ENCODE results near the gene C12orf42.

C12orf42 gene

DNA sequence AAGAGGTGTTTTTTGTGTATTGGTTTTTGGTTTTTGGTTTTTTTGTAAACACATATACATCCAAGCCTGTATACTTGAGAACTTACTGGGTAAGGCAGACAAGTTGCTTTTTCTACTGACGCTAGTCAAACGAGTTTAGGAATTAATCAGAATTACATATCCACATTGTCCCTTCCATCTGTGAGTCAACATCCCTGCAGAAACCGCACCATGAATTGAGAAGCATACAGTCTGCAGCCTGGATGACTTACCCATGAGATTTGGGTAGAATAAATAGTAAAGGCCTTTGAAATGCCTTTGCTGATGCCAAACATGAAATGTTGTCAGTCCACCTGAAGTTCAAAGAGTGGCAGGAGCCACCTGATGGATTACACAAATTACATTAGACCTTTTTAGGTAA lies 21.4 kb upstream of the C12orf42 start:
- DNase-seq (ENCODE audit: insufficient read length) (no peak), FAIRE-seq (no peak)
- TF ChIP-seq POLR2AphosphoS5 (IDR thresholded peaks at IDR 0.05; ENCODE audit: low read depth, low read length), result no peak
- no peak for TF ChIP-seq TAF1 (IDR thresholded peaks at IDR 0.05; ENCODE audit: borderline replicate concordance, low read depth, low read length)

DNA sequence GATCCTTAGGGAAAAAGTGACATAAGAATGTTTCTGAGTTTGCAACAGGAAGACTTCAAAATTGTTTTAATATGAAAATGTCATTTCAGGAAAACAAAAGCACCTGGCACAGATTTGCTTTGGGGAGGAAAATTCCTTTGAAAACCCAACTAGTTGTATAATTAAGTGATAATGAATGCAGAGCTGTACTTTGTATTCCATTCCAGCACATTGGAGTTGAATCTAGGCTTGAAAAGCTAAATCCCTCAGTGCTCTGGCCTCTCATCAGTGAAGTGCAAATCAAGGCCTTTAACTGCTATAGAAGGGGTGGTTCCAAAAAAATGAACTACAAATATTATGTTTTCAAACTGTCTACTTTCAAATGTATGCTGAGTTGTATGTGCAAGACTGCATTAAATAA lies 19.6 kb upstream of the C12orf42 start:
- no peak for DNase-seq (ENCODE audit: insufficient read length)
- no peak for FAIRE-seq
- no peak for TF ChIP-seq POLR2A (IDR thresholded peaks at IDR 0.05; ENCODE audit: low read depth, low read length)
- TF ChIP-seq POLR2AphosphoS5 (IDR thresholded peaks at IDR 0.05; ENCODE audit: low read depth, low read length), result no peak
- TF ChIP-seq TAF1 (IDR thresholded peaks at IDR 0.05; ENCODE audit: borderline replicate concordance, low read depth, low read length), result no peak

GRCh38 chr12:103513875-103514274 lies 18.1 kb upstream of the C12orf42 start:
- FAIRE-seq (no peak), DNase-seq (ENCODE audit: insufficient read length) (no peak)
- TF ChIP-seq TAF1 (IDR thresholded peaks at IDR 0.05; ENCODE audit: borderline replicate concordance, low read depth, low read length), result no peak
- TF ChIP-seq POLR2A (IDR thresholded peaks at IDR 0.05; ENCODE audit: low read depth, low read length), result no peak
- TF ChIP-seq POLR2AphosphoS5 (IDR thresholded peaks at IDR 0.05; ENCODE audit: low read depth, low read length), result no peak

GRCh38 chr12:103505371-103506236 lies 9.8 kb upstream of the C12orf42 start:
- FAIRE-seq, result peak; percentile 98
- TF ChIP-seq POLR2A (IDR thresholded peaks at IDR 0.05; ENCODE audit: low read depth, low read length), result no peak
- TF ChIP-seq POLR2AphosphoS5 (IDR thresholded peaks at IDR 0.05; ENCODE audit: low read depth, low read length), result peak; percentile 59; the same call in 1 of the 2 replicates
- DNase-seq (ENCODE audit: insufficient read length), result peak; percentile 49

GRCh38 chr12:103504606-103505005 lies 8.8 kb upstream of the C12orf42 start:
- no peak for FAIRE-seq
- DNase-seq (ENCODE audit: insufficient read length), result no peak
- TF ChIP-seq TAF1 (IDR thresholded peaks at IDR 0.05; ENCODE audit: borderline replicate concordance, low read depth, low read length) (no peak), POLR2A (IDR thresholded peaks at IDR 0.05; ENCODE audit: low read depth, low read length) (no peak), POLR2AphosphoS5 (IDR thresholded peaks at IDR 0.05; ENCODE audit: low read depth, low read length) (no peak)

DNA sequence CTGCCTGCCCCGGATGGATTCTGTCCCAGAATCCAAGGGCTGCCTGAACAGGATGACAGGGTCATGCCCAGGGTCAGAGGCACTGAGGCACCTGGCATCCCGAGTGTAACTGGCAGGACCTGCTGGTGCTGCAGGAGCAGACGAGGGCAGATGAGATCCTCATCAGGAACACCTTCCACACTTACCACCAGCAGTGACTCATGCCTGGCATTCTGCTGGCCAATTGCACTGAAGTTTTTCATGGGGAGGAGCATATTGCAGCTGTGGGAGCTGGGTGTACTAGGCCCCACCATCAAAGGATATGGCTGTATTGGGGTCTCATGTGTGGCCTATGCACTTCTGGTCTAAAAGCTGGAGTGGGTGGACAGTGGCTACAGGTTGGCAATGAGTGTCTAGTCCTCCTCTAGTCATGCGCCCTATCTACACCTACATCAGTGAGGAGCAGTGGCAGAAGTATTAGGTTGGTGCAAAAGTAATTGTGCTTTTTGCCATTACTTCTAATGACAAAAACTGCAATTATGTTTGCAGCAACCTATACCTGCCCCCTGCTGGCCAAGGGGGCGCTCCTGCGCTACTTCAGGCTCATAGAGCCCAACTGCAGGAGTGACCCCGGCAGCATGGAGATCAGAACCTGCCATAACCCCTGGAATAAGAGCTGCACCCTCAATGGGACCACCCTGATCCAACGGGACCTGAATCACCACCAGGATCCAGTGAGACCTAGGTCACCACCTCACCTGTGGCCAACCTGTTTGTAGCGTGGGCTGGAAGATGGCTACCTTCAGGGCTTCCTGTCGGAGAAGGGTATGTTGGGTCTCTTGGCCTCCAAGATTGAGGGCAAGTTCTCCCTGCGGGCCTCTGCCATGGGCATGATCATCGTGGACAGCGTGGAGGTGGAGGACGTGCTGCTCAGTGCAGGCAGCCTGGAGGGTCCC lies 8.0 kb upstream of the C12orf42 start:
- peak; percentile 78 for FAIRE-seq
- TF ChIP-seq TAF1 (IDR thresholded peaks at IDR 0.05; ENCODE audit: borderline replicate concordance, low read depth, low read length) (no peak), POLR2AphosphoS5 (IDR thresholded peaks at IDR 0.05; ENCODE audit: low read depth, low read length) (no peak), POLR2A (IDR thresholded peaks at IDR 0.05; ENCODE audit: low read depth, low read length) (no peak)
- DNase-seq (ENCODE audit: insufficient read length), result no peak

- FAIRE-seq, result no peak
- no peak for DNase-seq (ENCODE audit: insufficient read length)
- TF ChIP-seq POLR2AphosphoS5 (IDR thresholded peaks at IDR 0.05; ENCODE audit: low read depth, low read length) (no peak), TAF1 (IDR thresholded peaks at IDR 0.05; ENCODE audit: borderline replicate concordance, low read depth, low read length) (no peak), POLR2A (IDR thresholded peaks at IDR 0.05; ENCODE audit: low read depth, low read length) (no peak)
These were observed 5.7 kb upstream of the C12orf42 start for GRCh38 chr12:103501447-103501846.

GRCh38 chr12:103499571-103499970 lies 3.8 kb upstream of the C12orf42 start:
- DNase-seq (ENCODE audit: insufficient read length) (no peak), FAIRE-seq (peak; percentile 64)
- no peak for TF ChIP-seq POLR2AphosphoS5 (IDR thresholded peaks at IDR 0.05; ENCODE audit: low read depth, low read length)
- no peak for TF ChIP-seq POLR2A (IDR thresholded peaks at IDR 0.05; ENCODE audit: low read depth, low read length)
- TF ChIP-seq TAF1 (IDR thresholded peaks at IDR 0.05; ENCODE audit: borderline replicate concordance, low read depth, low read length), result no peak

- FAIRE-seq (peak; percentile 66), DNase-seq (ENCODE audit: insufficient read length) (no peak)
- TF ChIP-seq TAF1 (IDR thresholded peaks at IDR 0.05; ENCODE audit: borderline replicate concordance, low read depth, low read length), result no peak
- no peak for TF ChIP-seq POLR2AphosphoS5 (IDR thresholded peaks at IDR 0.05; ENCODE audit: low read depth, low read length)
- TF ChIP-seq POLR2A (IDR thresholded peaks at IDR 0.05; ENCODE audit: low read depth, low read length), result no peak
These were observed 3.2 kb upstream of the C12orf42 start for GRCh38 chr12:103498990-103499389.

DNA sequence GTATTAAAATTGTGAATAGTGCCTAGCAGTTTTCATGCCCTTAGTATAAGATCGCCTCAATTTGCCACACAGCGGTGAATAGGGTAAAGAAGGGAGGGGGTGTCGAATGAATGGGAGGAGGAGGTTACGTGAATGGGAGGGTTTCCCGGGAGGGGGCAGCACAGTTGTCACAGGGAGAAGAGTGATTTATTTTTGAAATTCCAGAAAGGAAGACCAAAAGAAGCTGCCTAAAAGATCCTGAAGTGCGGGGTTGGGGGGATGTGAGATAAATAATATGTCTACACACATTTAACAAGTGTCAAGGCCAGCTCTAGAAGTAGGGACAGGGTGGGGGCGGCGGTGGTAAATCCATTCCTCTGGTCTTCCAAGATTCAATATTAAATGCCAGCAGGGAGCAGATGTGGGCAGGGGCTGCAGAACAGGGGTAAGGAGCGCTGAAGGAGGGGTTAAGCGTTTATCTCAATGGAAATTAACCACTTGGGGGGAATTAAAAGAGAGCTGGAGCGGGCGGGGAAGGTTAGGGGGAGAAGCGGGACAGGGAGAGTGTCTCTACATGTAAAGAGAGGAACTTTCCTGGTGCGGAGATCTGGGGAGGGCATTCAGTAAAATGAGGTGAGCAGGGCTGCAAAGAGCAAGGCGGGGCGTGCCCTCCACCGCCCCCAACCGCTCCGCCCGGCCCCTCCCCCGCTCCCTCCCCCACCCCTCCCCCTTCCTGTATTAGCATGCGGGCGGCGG lies 867 bp downstream of the C12orf42 start:
- no peak for FAIRE-seq
- TF ChIP-seq TAF1 (IDR thresholded peaks at IDR 0.05; ENCODE audit: borderline replicate concordance, low read depth, low read length), result no peak
- TF ChIP-seq POLR2AphosphoS5 (IDR thresholded peaks at IDR 0.05; ENCODE audit: low read depth, low read length), result no peak
- no peak for TF ChIP-seq POLR2A (IDR thresholded peaks at IDR 0.05; ENCODE audit: low read depth, low read length)
- DNase-seq (ENCODE audit: insufficient read length), result no peak
